NCI-H82 (cell line): Measurements from ENCODE around the gene TMEM63A.

ENCODE experiments used
- DNase-seq: peaks from one replicate; lab custom pipeline; 2025; lab: John Stamatoyannopoulos, UW

TMEM63A gene

GRCh38 chr1:225866981-225867380 lies 15.2 kb downstream of the TMEM63A start:
- no peak for DNase-seq

GRCh38 chr1:225866061-225866837 lies 15.9 kb downstream of the TMEM63A start:
- DNase-seq = no peak

- DNase-seq = no peak
These were observed 16.7 kb downstream of the TMEM63A start for GRCh38 chr1:225865514-225865913.

GRCh38 chr1:225863167-225863566 lies 19.0 kb downstream of the TMEM63A start:
- no peak for DNase-seq

- no peak for DNase-seq
These were observed 19.6 kb downstream of the TMEM63A start for GRCh38 chr1:225862581-225862950.

DNA sequence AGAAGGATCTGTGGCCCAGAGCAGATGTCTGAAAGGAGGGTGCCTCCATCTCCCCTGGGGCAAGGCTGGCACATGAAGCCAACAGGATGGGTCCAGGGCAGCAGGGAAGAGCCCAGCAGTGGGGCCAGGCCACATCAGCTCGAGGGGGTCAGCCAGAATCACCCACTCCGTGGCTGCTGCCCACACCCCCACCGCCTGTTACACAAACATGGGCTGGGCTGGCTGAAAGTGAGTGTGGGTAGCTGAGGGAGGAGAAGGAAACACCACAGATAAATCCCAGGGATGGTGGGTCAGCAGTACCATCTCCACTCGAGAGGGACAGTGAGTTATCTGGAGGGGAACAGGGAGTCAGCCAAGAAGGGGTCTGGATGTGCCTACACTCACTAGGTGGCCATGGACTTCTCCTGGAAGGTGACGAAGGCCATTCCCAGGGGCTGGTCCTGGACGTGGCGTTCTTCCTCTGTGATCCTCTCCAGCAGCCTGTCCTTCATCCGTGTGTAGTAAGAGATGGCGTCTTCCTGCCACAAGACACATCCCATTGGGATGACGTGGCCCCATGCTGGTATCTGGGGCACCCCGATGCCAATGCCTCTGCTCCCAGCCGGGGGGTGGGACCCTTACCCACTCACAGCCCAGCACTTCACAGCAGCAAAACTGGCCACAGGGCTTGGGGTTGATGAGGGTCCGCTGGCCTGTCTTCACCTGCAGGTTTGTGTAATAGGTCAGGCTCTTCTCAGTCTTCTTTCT lies 20.2 kb downstream of the TMEM63A start:
- DNase-seq = no peak

- no peak for DNase-seq
These were observed 21.2 kb downstream of the TMEM63A start for GRCh38 chr1:225860876-225861441.

- no peak for DNase-seq
These were observed 22.1 kb downstream of the TMEM63A start for GRCh38 chr1:225860107-225860506.

DNA sequence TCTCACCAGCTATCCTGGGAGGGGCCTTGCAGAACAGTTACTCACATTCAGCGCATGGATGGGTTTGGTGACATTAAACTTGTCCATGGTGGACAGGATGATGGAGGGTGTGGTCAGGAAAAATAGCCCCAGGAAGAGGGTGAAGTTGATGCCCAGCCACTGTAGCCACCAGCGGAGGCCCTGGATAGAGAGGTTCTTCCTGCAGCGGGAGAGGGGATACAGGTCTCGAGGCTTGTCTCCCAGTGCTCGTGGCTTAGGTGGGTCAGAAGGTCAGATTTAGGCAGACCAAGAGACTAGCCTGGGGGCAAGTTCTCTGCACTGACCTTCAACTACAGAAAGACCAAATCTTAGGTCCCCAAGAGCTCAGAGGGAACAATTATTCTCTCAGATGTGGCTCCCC lies 23.0 kb downstream of the TMEM63A start:
- no peak for DNase-seq

- DNase-seq = peak; percentile 54
These were observed 24.9 kb downstream of the TMEM63A start for GRCh38 chr1:225857256-225857655.

GRCh38 chr1:225855503-225856300 lies 26.5 kb downstream of the TMEM63A start:
- no peak for DNase-seq

DNA sequence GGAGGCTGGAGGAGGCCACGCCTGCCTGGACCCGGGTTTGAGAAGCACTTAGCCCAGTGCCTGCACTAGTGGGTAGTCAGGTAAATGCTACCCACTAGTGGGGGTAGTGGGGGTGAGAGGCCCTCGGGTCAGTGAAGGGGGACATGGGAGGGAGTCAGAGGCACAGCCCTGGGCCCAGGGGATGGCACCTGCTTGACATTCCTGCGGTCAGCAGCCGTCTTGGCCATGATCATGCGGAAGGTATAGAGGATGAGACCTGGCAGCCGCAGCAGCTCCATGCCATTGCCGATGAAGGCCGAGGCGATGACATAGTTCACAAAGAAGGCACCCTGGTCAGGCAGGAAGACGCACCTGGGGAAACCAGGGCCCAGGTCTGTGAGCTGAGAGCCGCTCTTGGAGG lies 28.7 kb downstream of the TMEM63A start:
- DNase-seq = no peak

GRCh38 chr1:225852413-225853124 lies 29.6 kb downstream of the TMEM63A start:
- no peak for DNase-seq

DNA sequence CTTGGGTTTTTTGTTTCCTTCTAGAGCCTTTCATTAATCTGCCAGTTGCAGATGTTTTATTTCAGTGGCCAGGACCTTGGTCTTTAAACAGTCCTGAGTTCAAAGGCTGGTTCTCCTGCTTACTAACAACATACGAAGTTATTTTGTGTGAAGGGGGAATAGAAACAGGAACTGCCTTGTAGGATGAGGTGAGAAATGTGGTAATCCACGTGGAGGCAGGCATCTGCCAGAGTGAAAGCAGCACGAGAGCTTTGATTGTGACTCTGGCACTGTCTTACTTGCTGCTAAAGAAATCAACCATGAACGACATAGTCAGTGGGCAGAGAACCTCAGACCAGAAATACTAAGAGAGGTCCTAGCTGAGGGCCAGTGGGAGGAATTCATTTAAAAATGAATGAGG lies 30.4 kb downstream of the TMEM63A start:
- no peak for DNase-seq

- DNase-seq = no peak
These were observed 31.8 kb downstream of the TMEM63A start for GRCh38 chr1:225850370-225850769.

DNA sequence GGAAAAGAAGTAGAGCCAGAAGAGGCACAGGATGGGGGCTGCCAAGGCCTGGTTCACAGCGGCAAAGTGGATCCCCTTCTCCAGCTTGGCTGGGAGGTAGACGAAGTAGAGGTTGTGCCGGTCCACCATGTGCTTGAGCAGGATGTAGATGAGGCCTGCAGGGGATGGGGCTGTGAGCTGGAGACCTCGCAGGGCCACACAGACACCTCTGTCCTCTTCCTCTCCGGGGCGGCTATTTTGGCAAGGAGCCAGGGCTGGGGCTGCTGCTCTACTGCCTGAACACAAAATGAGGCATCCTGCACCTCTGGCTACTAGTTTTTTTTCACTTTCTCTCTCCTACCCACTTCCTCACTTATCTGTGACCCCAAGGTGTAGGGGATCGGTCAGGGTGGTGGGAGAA lies 32.3 kb downstream of the TMEM63A start:
- peak; percentile 25 for DNase-seq

DNA sequence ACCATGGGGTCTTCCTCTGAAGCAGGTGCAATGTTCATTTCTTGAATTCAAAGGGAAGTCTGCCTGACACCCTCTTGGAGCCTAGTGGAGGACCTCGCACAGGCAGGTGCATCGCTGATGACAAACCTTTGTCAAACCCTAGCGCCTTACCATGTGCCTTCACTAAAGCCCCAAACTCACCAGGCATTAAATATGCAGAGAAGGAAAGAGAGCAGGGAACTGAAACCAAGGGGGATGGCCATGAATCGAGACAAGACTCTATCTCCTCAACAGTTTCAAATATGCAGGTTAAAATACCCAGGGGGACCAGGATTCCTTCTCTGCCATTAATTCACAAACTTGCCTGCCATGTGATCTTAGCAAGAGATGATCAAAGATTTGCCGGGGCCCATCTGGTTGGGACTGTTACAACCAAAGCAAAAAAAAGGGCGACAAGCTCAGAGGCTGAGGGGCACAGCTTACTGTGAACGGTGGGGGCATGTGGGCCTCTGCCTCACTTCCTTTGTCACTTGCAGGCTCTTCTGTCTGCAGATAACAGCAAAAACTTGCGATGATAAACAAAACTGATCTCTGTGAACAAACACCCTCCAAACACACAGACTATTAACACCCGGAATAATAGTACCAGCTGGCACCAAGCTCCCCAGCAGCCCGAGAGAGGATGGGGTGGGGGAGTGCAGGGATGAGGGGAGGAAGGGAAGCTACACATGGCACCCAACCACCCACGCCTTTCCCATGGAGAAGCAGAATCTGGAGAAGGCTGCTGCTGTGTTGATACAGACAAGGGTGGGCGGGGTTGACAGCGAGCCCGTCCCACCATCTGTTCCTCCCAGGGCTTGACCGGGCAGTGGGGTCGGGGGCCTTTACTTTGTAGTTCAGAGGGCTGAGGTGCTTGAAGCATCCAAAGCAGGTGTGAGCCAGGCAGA lies 33.9 kb downstream of the TMEM63A start:
- peak; percentile 94 for DNase-seq

DNA sequence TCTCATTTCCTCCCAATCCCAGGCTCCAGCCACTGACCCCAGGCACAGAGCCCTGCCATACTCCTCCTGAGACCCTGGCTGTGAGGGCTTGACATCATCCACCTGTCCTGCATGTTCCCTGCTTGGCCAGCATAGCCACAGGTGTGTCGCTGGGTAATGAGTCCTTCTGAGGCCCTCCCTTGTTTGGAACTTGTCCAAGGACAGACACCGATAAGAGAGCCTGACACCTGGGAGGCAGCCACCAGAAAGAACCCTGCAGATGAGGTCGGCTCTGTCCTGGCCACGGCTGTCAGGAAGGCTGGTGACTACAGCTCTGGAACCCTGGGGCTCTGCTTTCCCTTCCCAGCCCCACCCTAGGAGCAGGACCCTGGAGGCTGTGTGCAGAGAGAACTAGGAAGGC lies 34.6 kb downstream of the TMEM63A start:
- no peak for DNase-seq

- no peak for DNase-seq
These were observed 35.6 kb downstream of the TMEM63A start for GRCh38 chr1:225846331-225847310.
